ENCODE results near the gene STMND1. TPM values are rescaled to one million over a fixed set of nuclear protein-coding genes. Genes with fewer than 3 reads are reported as not detected.

The STMND1 gene
- total RNA-seq, 4 donors from 2014 or later = not detected

DNA sequence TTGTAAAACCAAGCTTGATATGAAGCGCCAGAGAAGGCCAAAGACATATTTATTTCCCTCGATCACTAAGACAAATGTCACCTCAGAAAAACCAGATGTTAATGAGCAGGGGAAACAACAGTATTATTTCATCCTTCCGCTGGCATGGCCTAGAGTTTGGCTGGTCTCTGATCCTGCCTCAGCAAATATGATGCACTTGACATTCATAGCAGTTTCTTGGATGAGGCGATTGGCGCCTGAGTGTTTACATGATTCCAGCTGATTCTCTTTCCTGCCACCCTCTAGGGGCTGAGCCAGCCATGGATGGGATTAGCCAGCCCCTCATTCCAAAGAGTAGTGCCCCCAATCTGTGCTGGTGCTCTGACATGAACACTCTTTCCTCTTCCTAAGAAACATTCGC lies 67.9 kb downstream of the STMND1 start:
- Histone ChIP-seq H3K27me3 (no peaks in the 10 kb centered on the region), H3K36me3 (no peaks in the 10 kb centered on the region), H3K4me1 (no peaks in the 10 kb centered on the region), H3K27ac (no peak overlapping the region), H3K9me3 (no peaks in the 10 kb centered on the region), H3K4me3 (no peak overlapping the region)
- intact Hi-C loops (cut with DNase I) = loop anchor here (10.0 kb wide), 1 partner anchor 635 kb away; no protein-coding TSS in a partner anchor
- DNase-seq = no peak
- WGBS, 2 donors = 72 to 88% methylated on average over 6 of the region's 6 CpGs
- TF ChIP-seq POLR2A (IDR thresholded peaks at IDR 0.05) = no peak
- TF ChIP-seq, protein P1, sequence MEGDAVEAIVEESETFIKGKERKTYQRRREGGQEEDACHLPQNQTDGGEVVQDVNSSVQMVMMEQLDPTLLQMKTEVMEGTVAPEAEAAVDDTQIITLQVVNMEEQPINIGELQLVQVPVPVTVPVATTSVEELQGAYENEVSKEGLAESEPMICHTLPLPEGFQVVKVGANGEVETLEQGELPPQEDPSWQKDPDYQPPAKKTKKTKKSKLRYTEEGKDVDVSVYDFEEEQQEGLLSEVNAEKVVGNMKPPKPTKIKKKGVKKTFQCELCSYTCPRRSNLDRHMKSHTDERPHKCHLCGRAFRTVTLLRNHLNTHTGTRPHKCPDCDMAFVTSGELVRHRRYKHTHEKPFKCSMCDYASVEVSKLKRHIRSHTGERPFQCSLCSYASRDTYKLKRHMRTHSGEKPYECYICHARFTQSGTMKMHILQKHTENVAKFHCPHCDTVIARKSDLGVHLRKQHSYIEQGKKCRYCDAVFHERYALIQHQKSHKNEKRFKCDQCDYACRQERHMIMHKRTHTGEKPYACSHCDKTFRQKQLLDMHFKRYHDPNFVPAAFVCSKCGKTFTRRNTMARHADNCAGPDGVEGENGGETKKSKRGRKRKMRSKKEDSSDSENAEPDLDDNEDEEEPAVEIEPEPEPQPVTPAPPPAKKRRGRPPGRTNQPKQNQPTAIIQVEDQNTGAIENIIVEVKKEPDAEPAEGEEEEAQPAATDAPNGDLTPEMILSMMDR (IDR thresholded peaks at IDR 0.05) = no peak

DNA sequence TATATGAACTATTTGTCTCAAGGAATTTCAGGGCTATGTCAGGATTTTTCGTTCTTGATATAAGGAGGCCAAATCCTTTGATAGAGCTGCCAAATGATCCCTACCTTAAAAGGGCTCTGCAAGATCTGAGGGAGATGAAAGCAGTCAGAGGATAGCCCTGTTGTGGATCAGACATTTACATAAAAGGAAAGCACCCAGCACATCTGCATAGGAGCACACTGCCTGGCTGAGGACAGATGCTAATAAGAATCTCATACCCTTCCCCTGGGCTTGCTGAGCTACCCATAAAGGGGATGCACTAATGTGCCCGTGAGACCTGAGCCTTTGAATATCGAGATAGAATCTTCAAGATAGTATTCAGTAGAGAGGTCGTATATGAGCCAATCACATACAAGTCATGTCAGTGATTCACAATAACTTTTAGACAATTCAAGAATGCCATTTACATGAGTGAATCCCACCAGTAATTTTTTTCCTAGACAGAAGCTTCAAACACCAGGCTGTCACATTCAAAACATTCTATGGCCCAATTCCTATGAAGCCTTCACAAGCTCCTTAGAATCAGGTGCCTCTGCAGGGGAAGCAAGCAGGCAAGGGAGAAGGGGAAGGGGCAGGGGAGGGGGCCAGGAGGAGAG lies 71.1 kb downstream of the STMND1 start:
- WGBS, 2 donors = 34 to 53% methylated on average over 4 of the region's 4 CpGs
- intact Hi-C loops (cut with DNase I) = loop anchor here (10.0 kb wide), 1 partner anchor 632 kb away; no protein-coding TSS in a partner anchor
- Histone ChIP-seq H3K4me3 (no peak overlapping the region), H3K27ac (no peak overlapping the region), H3K36me3 (no peaks in the 10 kb centered on the region), H3K9me3 (no peaks in the 10 kb centered on the region), H3K4me1 (no peaks in the 10 kb centered on the region), H3K27me3 (no peaks in the 10 kb centered on the region)
- DNase-seq = no peak
- TF ChIP-seq POLR2A (IDR thresholded peaks at IDR 0.05) = no peak

DNA sequence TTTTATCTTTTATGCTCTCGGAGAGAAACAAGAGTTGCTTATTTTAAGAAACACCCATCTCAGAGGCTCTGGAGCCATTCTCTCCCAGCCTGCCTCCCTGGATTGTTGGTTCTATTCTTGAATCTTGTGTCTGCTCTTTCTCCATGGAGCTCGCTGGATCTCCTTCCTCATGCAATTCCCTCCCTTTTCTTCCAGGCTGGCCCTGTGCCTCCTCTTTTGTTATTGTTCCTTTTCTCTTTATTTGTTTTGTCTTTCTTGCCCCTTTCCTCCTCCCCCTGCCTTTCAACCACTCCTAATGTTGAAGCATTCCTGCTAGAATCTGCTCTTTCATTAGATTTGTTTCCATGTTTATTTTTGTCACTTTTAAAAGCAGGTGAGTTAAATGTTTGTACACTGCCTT lies 76.5 kb downstream of the STMND1 start:
- H3K36me3 ChIP-seq = no peaks in the 10 kb centered on the region
- H3K27me3 ChIP-seq = no peaks in the 10 kb centered on the region
- intact Hi-C loops (cut with DNase I) = loop anchor here (10.0 kb wide), 1 partner anchor 626 kb away; no protein-coding TSS in a partner anchor
- no peak for TF ChIP-seq POLR2A (IDR thresholded peaks at IDR 0.05)
- TF ChIP-seq, protein P1 (IDR thresholded peaks at IDR 0.05) = no peak
- WGBS, 2 donors = 34 to 35% methylated on average over 2 of the region's 2 CpGs
- H3K4me3 ChIP-seq = no peak overlapping the region
- H3K9me3 ChIP-seq = peaks cover 0 to 8% (median 0%) of the 10 kb centered on the region in 3 donors
- no peak overlapping the region for H3K27ac ChIP-seq
- DNase-seq = no peak
- no peaks in the 10 kb centered on the region for H3K4me1 ChIP-seq

DNA sequence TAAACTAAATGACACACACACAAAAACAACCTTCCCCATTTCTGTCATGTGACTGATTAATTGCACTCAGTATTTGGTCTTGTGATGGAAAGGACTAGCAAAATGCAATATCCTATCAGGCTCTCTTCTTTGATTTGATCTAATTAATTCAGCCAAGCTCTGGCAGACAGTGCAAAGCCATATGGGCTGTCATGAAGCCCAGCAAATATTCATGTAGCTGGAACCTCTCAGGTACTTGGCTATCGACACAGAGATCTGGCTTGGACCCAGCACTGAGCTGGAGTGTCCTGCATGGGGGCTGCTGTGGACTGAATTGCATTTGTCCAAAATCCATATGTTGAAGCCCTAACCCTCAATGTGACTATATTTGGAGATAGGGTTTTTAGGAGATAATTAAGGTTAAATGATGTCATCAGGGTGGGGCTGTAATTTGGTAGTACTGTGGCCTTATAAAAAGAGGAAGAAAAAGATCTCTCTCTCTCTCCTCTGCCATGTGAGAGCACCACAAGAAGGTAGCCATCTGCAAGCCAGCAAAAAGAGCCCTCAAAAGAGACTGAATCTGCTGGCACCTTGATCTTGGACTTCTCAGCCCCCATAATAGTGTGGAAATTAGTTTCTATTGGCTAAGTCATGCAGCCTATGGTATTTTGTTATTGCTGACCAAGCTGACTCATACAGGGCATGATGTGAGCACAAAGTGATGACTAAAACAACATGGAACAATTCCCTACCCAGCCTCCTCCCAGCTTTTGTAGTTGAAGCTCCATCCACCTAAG lies 77.1 kb downstream of the STMND1 start:
- Histone ChIP-seq H3K4me3 (no peak overlapping the region), H3K9me3 (peaks cover 0 to 8% (median 0%) of the 10 kb centered on the region in 3 donors), H3K4me1 (no peaks in the 10 kb centered on the region), H3K36me3 (no peaks in the 10 kb centered on the region), H3K27me3 (no peaks in the 10 kb centered on the region), H3K27ac (no peak overlapping the region)
- TF ChIP-seq POLR2A (IDR thresholded peaks at IDR 0.05) = no peak
- TF ChIP-seq, protein P1 (IDR thresholded peaks at IDR 0.05) = no peak
- no peak for DNase-seq
- WGBS, 2 donors = 44 to 73% methylated on average over 1 of the region's 1 CpG
- intact Hi-C loops (cut with DNase I) = loop anchor here (10.0 kb wide), 1 partner anchor 626 kb away; no protein-coding TSS in a partner anchor

DNA sequence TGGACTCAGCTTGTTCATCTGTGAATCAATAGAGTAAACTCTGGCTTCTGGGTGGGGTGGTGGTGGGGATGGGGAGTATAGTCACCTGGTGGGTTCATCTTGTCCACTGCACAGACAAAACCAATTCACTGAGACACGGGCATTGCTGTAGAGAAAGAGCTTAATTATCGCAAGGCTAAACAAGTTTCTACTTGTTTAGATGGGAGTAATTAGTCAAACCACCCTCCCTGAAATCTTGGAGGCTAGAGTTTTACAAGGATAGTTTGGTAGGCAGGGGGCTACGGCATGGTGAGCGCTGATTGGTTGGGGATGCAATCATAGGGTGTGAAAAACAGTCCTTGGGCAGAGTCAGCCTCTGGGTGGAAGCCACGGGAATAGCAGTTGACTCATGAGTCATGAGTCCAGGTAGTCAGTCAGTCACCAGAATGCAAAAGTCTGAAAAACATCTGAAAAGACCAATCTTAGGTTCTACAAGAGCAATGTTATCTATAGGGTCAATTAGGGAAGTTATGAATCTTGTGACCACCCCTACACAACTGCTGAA lies 77.8 kb downstream of the STMND1 start:
- Histone ChIP-seq H3K27me3 (no peaks in the 10 kb centered on the region), H3K9me3 (peaks cover 0 to 8% (median 0%) of the 10 kb centered on the region in 3 donors), H3K27ac (no peak overlapping the region), H3K36me3 (no peaks in the 10 kb centered on the region), H3K4me1 (no peaks in the 10 kb centered on the region), H3K4me3 (no peak overlapping the region)
- no peak for DNase-seq
- WGBS, 2 donors = 56 to 63% methylated on average over 5 of the region's 5 CpGs
- TF ChIP-seq, protein P1 (IDR thresholded peaks at IDR 0.05) = no peak
- no peak for TF ChIP-seq POLR2A (IDR thresholded peaks at IDR 0.05)
- intact Hi-C loops (cut with DNase I) = loop anchor here (10.0 kb wide), 1 partner anchor 625 kb away; no protein-coding TSS in a partner anchor

Other genes with a start within 250 kb of the STMND1 start
- 1 to 10 TPM in 1 of 4 donors, under 1 TPM in 3; 0.18 to 2.7 (median 0.61) TPM for gene RBM24, start 179.3 kb downstream of the STMND1 start, total RNA-seq